Stimulated activated naive CD8-positive, alpha-beta T cell treated with anti-CD3 and anti-CD28 coated beads, Interleukin-15, Interleukin-2, amounts not matched to agents 100 U/mL and 50 U/mL, for 24 hours (primary cell): ENCODE results near the gene ACBD6.
A peak's percentile ranks its signal among the peaks of the same experiment; 100 is the strongest.

Experiments used
- ATAC-seq: fragments of 150-1000 bp; cut with Tn5 transposase; one replicate; pipeline ENCODE4 v1.10.0; 2021
- DNase-seq: peaks from one replicate; pipeline ENCODE4 v3.0.0; 2021

Gene ACBD6

GRCh38 chr1:180525715-180526039 is 23.3 kb upstream of the ACBD6 start:
- ATAC-seq (no peak), DNase-seq (no peak)

GRCh38 chr1:180524915-180525714 is 22.7 kb upstream of the ACBD6 start:
- DNase-seq (no peak), ATAC-seq (no peak)

- no peak for ATAC-seq
These were observed 22.0 kb upstream of the ACBD6 start for GRCh38 chr1:180524160-180524914.

GRCh38 chr1:180522213-180522515 is 19.8 kb upstream of the ACBD6 start:
- ATAC-seq (no peak), DNase-seq (no peak)

More at GRCh38 chr1:180524160-180524914, 22.0 kb upstream of the ACBD6 start:
- DNase-seq: no peak

GRCh38 chr1:180521474-180522212 is 19.3 kb upstream of the ACBD6 start:
- no peak for ATAC-seq

GRCh38 chr1:180519846-180520245 is 17.5 kb upstream of the ACBD6 start:
- ATAC-seq: no peak
- DNase-seq: no peak

More at GRCh38 chr1:180521474-180522212, 19.3 kb upstream of the ACBD6 start:
- DNase-seq: no peak

GRCh38 chr1:180515857-180516388 is 13.5 kb upstream of the ACBD6 start:
- DNase-seq (peak; percentile 52), ATAC-seq (peak; percentile 89)

- DNase-seq: no peak
- ATAC-seq: no peak
These were observed 13.0 kb upstream of the ACBD6 start for GRCh38 chr1:180515364-180515763.

GRCh38 chr1:180513531-180513930 is 11.2 kb upstream of the ACBD6 start:
- no peak for DNase-seq
- no peak for ATAC-seq

GRCh38 chr1:180510882-180511281 is 8.5 kb upstream of the ACBD6 start:
- DNase-seq (no peak), ATAC-seq (no peak)

- DNase-seq (no peak), ATAC-seq (no peak)
These were observed 6.3 kb upstream of the ACBD6 start for GRCh38 chr1:180508725-180509097.

- ATAC-seq (no peak), DNase-seq (no peak)
These were observed 5.7 kb upstream of the ACBD6 start for GRCh38 chr1:180507795-180508724.

- no peak for DNase-seq
- no peak for ATAC-seq
These were observed 3.5 kb upstream of the ACBD6 start for GRCh38 chr1:180505732-180506335.

GRCh38 chr1:180504186-180504585 is 1.8 kb upstream of the ACBD6 start:
- ATAC-seq (no peak), DNase-seq (no peak)

- ATAC-seq (no peak), DNase-seq (no peak)
These were observed 994 bp upstream of the ACBD6 start for GRCh38 chr1:180503280-180503862.

- ATAC-seq (peak; percentile 31), DNase-seq (no peak)
These were observed 464 bp downstream of the ACBD6 start for GRCh38 chr1:180501865-180502360.

- no peak for DNase-seq
- ATAC-seq: no peak
These were observed 1.7 kb downstream of the ACBD6 start for GRCh38 chr1:180500689-180501088.

- DNase-seq (no peak), ATAC-seq (no peak)
These were observed 3.8 kb downstream of the ACBD6 start for GRCh38 chr1:180498594-180498993.

- ATAC-seq (no peak), DNase-seq (no peak)
These were observed 4.6 kb downstream of the ACBD6 start for GRCh38 chr1:180497826-180498225.

- ATAC-seq (no peak), DNase-seq (no peak)
These were observed 8.0 kb downstream of the ACBD6 start for GRCh38 chr1:180494370-180494769.

GRCh38 chr1:180489976-180490375 is 12.4 kb downstream of the ACBD6 start:
- no peak for DNase-seq
- ATAC-seq: no peak
